ENCODE measurements around the gene ABHD12. TPM values are rescaled to one million over a fixed set of nuclear protein-coding genes. Genes with fewer than 3 reads are reported as not detected.
"Not testable (repeated sequence)": the region's sequence is repeated elsewhere in the genome, so short reads cannot be mapped to it uniquely, and the experiment has no call there.

ABHD12 gene
- total and polyA plus RNA-seq, 8 donors, result 39.7 to 57.8 (median 47.4) TPM

DNA sequence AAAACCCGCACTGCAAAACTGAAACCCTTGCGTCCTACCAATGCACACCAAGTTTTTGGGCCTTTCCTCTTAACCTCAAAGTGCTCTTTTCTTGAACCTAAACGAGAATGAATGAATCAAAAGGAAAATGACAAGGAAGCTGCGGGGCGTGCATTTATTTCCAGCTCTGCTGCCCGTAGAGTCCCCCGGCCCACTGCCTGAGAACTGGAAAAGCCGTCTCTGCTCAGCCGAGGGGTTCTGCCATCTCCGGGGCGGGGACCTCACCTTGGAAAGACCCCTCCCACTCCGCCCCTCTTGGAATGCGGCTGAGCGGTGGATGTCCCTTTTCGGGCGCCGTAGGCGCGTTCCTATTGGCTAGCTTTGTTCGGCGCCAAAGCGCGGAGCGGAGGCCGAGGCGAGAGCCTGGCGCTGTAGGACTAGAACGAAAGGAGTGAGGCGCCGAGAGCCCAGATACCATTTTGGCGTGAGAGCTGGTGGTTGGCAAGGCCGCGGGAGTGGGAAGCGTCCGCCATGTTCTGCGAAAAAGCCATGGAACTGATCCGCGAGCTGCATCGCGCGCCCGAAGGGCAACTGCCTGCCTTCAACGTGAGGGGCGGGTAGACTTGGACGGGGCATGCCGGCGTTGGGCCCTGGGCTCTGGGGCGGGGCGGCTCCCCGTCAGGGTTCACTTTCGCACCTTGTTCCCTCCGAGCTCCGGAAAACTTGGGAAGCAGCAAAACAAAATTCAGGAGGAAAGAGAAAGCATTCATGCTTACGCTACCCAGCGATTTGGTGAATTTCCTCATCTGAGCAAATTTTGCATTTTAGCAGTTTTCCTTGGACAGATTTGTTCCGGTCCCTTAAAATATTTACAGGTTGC is 16.9 kb upstream of the ABHD12 start, which contains the start of gene GINS1:
Gene GINS1 (plus strand): TSS at position 363 of the 859 bp plus-strand sequence. CDS start 148 bp downstream, at position 511.
- Histone ChIP-seq H3K27ac (no peak within 1 kb of the TSS), H3K36me3 (no peaks in the 10 kb centered on the region), H3K27me3 (no peaks in the 10 kb centered on the region), H3K4me1 (peaks cover 6 to 19% of the 10 kb centered on the region in 2 donors), H3K4me3 (peak within 1 kb of the TSS; percentile 59 to 70), H3K9me3 (peaks cover 0 to 18% of the 10 kb centered on the region in 2 donors)
- intact Hi-C loops (cut with DNase I), result no loop called here
- TF ChIP-seq CTCF (IDR thresholded peaks at IDR 0.05), result no peak
- ATAC-seq (peak; percentile 98), DNase-seq (peak; percentile 86 to 93 (median 89))

GRCh38 chr20:25402583-25402982 is 11.9 kb upstream of the ABHD12 start:
- TF ChIP-seq CTCF (IDR thresholded peaks at IDR 0.05), result no peak
- Histone ChIP-seq H3K4me3 (no peak overlapping the region), H3K27ac (no peak overlapping the region), H3K9me3 (peaks cover 0 to 32% of the 10 kb centered on the region in 2 donors), H3K4me1 (peaks cover 0 to 10% of the 10 kb centered on the region in 2 donors), H3K36me3 (no peaks in the 10 kb centered on the region), H3K27me3 (no peaks in the 10 kb centered on the region)
- DNase-seq, result no peak
- intact Hi-C loops (cut with DNase I), result no loop called here
- ATAC-seq, result no peak

DNA sequence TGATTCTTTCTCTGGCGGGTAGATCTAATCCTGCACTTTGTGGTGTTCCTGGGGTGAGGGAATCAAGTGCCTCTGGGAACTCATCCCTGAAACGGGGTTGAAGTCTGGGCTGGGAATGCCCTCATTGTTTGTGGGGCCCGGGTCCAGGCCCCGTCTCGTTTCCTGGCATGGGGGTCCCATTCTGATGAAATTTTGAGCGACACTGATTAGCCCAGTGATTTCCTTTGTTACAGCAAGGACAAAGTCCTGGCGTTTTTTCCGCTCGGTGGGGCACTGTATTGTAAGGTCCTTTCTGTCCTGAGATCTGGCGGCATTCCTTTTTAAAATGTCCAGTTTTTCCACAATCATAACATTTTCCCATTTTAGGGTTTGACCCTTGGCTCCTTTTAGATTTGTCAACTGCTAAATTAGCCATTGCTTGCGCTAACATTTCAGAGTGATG is 9.7 kb upstream of the ABHD12 start:
- H3K4me3 ChIP-seq; H3K36me3 ChIP-seq; H3K4me1 ChIP-seq; ATAC-seq; H3K27me3 ChIP-seq; intact Hi-C loops (cut with DNase I); H3K27ac ChIP-seq; DNase-seq: not testable (repeated sequence)
- peaks cover 0 to 32% of the 10 kb centered on the region in 2 donors for H3K9me3 ChIP-seq

DNA sequence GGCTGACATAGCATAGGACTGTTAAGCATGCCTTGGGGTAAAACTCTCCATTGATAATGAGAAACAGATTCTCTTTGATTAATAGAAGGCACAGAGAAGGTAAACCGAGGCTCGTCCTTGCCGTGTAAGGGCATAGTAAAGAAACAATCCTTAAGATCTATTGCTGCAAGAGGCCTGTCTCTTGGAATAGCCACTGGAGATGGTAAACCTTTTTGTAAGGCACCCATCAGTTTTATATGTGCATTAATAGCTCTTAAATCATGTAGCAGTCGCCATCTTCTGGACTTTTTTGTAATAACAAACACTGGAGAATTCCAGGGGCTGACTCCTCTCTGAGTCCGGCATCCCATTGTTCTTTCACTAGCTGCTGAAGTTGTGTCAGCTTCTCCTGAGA is 8.4 kb upstream of the ABHD12 start:
- Histone ChIP-seq H3K4me3 (no peak overlapping the region), H3K27ac (no peak overlapping the region), H3K27me3 (no peaks in the 10 kb centered on the region), H3K36me3 (no peaks in the 10 kb centered on the region), H3K9me3 (peaks cover 0 to 28% of the 10 kb centered on the region in 2 donors), H3K4me1 (peaks cover 0 to 4% of the 10 kb centered on the region in 2 donors)
- ATAC-seq (peak; percentile 94), DNase-seq (peak in 2 of 4 donors; percentile 50 to 64)
- TF ChIP-seq CTCF (IDR thresholded peaks at IDR 0.05), result peak; percentile 43 to 51
- intact Hi-C loops (cut with DNase I), result loop anchor here in 1 of 2 donors (10.0 kb wide), 1 partner anchor 104 kb away; no protein-coding TSS in a partner anchor

- no peak for DNase-seq
- Histone ChIP-seq H3K4me3 (no peak overlapping the region), H3K27ac (no peak overlapping the region), H3K27me3 (no peaks in the 10 kb centered on the region), H3K4me1 (peaks cover 0 to 4% of the 10 kb centered on the region in 2 donors), H3K9me3 (peaks cover 0 to 23% of the 10 kb centered on the region in 2 donors), H3K36me3 (no peaks in the 10 kb centered on the region)
- no peak for TF ChIP-seq CTCF (IDR thresholded peaks at IDR 0.05)
- intact Hi-C loops (cut with DNase I), result loop anchor here in 1 of 2 donors (10.0 kb wide), 1 partner anchor 104 kb away; no protein-coding TSS in a partner anchor
- ATAC-seq, result no peak
These were observed 7.9 kb upstream of the ABHD12 start for GRCh38 chr20:25398376-25399036.

Measured in left lung (tissue), 10 donors.